ENCODE measurements around the gene OR2V2. TPM values are rescaled to one million over a fixed set of nuclear protein-coding genes. Genes with fewer than 3 reads are reported as not detected.
"Not testable (repeated sequence)": the region's sequence is repeated elsewhere in the genome, so short reads cannot be mapped to it uniquely, and the experiment has no call there.

The OR2V2 gene
- total RNA-seq, 2 experiments from 2014 or later: not detected

- POLR2A ChIA-PET: interaction anchor here (0.8 kb wide), 1 partner anchor 289 kb away, joined by 3 read pairs; no protein-coding TSS in a partner anchor
- peaks cover 0 to 14% of the 10 kb centered on the region in 2 experiments for H3K9me3 ChIP-seq (ENCODE audit: control insufficient read depth in 1 of 2, insufficient read depth in 1 of 2, low read length in 2 of 2)
- Mint-ChIP-seq H3K36me3 (ENCODE audit: low read depth) (peaks cover 9% of the 10 kb centered on the region), H3K4me1 (ENCODE audit: low read depth) (peaks cover 23% of the 10 kb centered on the region), H3K27ac (no peak overlapping the region), H3K4me3 (peak overlapping the region; percentile 57), H3K9me3 (no peaks in the 10 kb centered on the region), H3K27me3 (peaks cover 37% of the 10 kb centered on the region)
- H3K27ac ChIP-seq (ENCODE audit: low read depth in 1 of 2, low read length in 2 of 2): no peak overlapping the region
- H3K36me3 ChIP-seq (ENCODE audit: insufficient read depth, low read length): no peaks in the 10 kb centered on the region
- H3K4me1 ChIP-seq (ENCODE audit: insufficient read depth, low read length): peaks cover 7% of the 10 kb centered on the region
- no peak for ATAC-seq (ENCODE audit: poor library complexity)
- intact Hi-C loops (cut with DNase I, micrococcal nuclease): no loop called here
- CTCF ChIA-PET: no interaction called here
- no peak for DNase-seq
- peaks cover 21 to 24% of the 10 kb centered on the region in 2 experiments for H3K27me3 ChIP-seq (ENCODE audit: control insufficient read depth in 1 of 2, insufficient read depth in 2 of 2, low read length in 2 of 2)
- H3K4me3 ChIP-seq (ENCODE audit: low read length): no peak overlapping the region
- no peak for TF ChIP-seq CTCF (IDR thresholded peaks at IDR 0.05)
Observed at GRCh38 chr5:181099602-181100086, 47.7 kb upstream of the OR2V2 start.

- Mint-ChIP-seq H3K36me3 (ENCODE audit: low read depth) (peaks cover 9% of the 10 kb centered on the region), H3K9me3 (no peaks in the 10 kb centered on the region), H3K4me1 (ENCODE audit: low read depth) (peaks cover 23% of the 10 kb centered on the region), H3K4me3 (peak overlapping the region; percentile 57), H3K27me3 (peaks cover 37% of the 10 kb centered on the region), H3K27ac (no peak overlapping the region)
- POLR2A ChIA-PET: no interaction called here
- no peak overlapping the region for H3K27ac ChIP-seq (ENCODE audit: low read depth in 1 of 2, low read length in 2 of 2)
- H3K27me3 ChIP-seq (ENCODE audit: control insufficient read depth in 1 of 2, insufficient read depth in 2 of 2, low read length in 2 of 2): peaks cover 23 to 29% of the 10 kb centered on the region in 2 experiments
- peaks cover 7% of the 10 kb centered on the region for H3K4me1 ChIP-seq (ENCODE audit: insufficient read depth, low read length)
- intact Hi-C loops (cut with DNase I, micrococcal nuclease): no loop called here
- H3K9me3 ChIP-seq (ENCODE audit: control insufficient read depth in 1 of 2, insufficient read depth in 1 of 2, low read length in 2 of 2): peaks cover 0 to 14% of the 10 kb centered on the region in 2 experiments
- CTCF ChIA-PET: no interaction called here
- DNase-seq (no peak), ATAC-seq (ENCODE audit: poor library complexity) (no peak)
- no peak overlapping the region for H3K4me3 ChIP-seq (ENCODE audit: low read length)
- no peaks in the 10 kb centered on the region for H3K36me3 ChIP-seq (ENCODE audit: insufficient read depth, low read length)
- no peak for TF ChIP-seq CTCF (IDR thresholded peaks at IDR 0.05)
Observed at GRCh38 chr5:181100121-181100875, 47.1 kb upstream of the OR2V2 start.

- H3K4me3 Mint-ChIP-seq; H3K27ac ChIP-seq (ENCODE audit: low read depth in 1 of 2, low read length in 2 of 2); H3K27ac Mint-ChIP-seq; H3K36me3 Mint-ChIP-seq (ENCODE audit: low read depth); H3K9me3 Mint-ChIP-seq; POLR2A ChIA-PET; CTCF ChIA-PET; H3K4me3 ChIP-seq (ENCODE audit: low read length); DNase-seq; H3K4me1 ChIP-seq (ENCODE audit: insufficient read depth, low read length); ATAC-seq (ENCODE audit: poor library complexity); intact Hi-C loops (cut with DNase I, micrococcal nuclease); H3K36me3 ChIP-seq (ENCODE audit: insufficient read depth, low read length): not testable (repeated sequence)
- peaks cover 23% of the 10 kb centered on the region for H3K4me1 Mint-ChIP-seq (ENCODE audit: low read depth)
- H3K27me3 Mint-ChIP-seq: peaks cover 45% of the 10 kb centered on the region
- H3K9me3 ChIP-seq (ENCODE audit: control insufficient read depth in 1 of 2, insufficient read depth in 1 of 2, low read length in 2 of 2): peaks cover 0 to 14% of the 10 kb centered on the region in 2 experiments
- H3K27me3 ChIP-seq (ENCODE audit: control insufficient read depth in 1 of 2, insufficient read depth in 2 of 2, low read length in 2 of 2): peaks cover 26 to 37% of the 10 kb centered on the region in 2 experiments
Observed at GRCh38 chr5:181101030-181101641, 46.2 kb upstream of the OR2V2 start.

GRCh38 chr5:181101930-181102674, 45.3 kb upstream of the OR2V2 start:
- CTCF ChIA-PET; DNase-seq; ATAC-seq (ENCODE audit: poor library complexity); H3K4me1 ChIP-seq (ENCODE audit: insufficient read depth, low read length); H3K36me3 Mint-ChIP-seq (ENCODE audit: low read depth); H3K4me3 Mint-ChIP-seq; H3K27ac Mint-ChIP-seq; H3K4me3 ChIP-seq (ENCODE audit: low read length); H3K27ac ChIP-seq (ENCODE audit: low read depth in 1 of 2, low read length in 2 of 2); intact Hi-C loops (cut with DNase I, micrococcal nuclease); POLR2A ChIA-PET; H3K9me3 Mint-ChIP-seq; H3K36me3 ChIP-seq (ENCODE audit: insufficient read depth, low read length): not testable (repeated sequence)
- Mint-ChIP-seq H3K27me3 (peaks cover 51% of the 10 kb centered on the region), H3K4me1 (ENCODE audit: low read depth) (peaks cover 23% of the 10 kb centered on the region)
- Histone ChIP-seq H3K9me3 (ENCODE audit: control insufficient read depth in 1 of 2, insufficient read depth in 1 of 2, low read length in 2 of 2) (peaks cover 0 to 17% of the 10 kb centered on the region in 2 experiments), H3K27me3 (ENCODE audit: control insufficient read depth in 1 of 2, insufficient read depth in 2 of 2, low read length in 2 of 2) (peaks cover 31 to 44% of the 10 kb centered on the region in 2 experiments)

GRCh38 chr5:181104259-181104568, 43.2 kb upstream of the OR2V2 start:
- H3K4me3 ChIP-seq (ENCODE audit: low read length); H3K4me1 ChIP-seq (ENCODE audit: insufficient read depth, low read length); POLR2A ChIA-PET; DNase-seq; ATAC-seq (ENCODE audit: poor library complexity); H3K27ac ChIP-seq (ENCODE audit: low read depth in 1 of 2, low read length in 2 of 2); intact Hi-C loops (cut with DNase I, micrococcal nuclease); H3K36me3 Mint-ChIP-seq (ENCODE audit: low read depth); H3K27ac Mint-ChIP-seq; CTCF ChIA-PET; H3K9me3 Mint-ChIP-seq; H3K36me3 ChIP-seq (ENCODE audit: insufficient read depth, low read length): not testable (repeated sequence)
- Mint-ChIP-seq H3K27me3 (peaks cover 66% of the 10 kb centered on the region), H3K4me3 (peak overlapping the region; percentile 76), H3K4me1 (ENCODE audit: low read depth) (peaks cover 18% of the 10 kb centered on the region)
- Histone ChIP-seq H3K9me3 (ENCODE audit: control insufficient read depth in 1 of 2, insufficient read depth in 1 of 2, low read length in 2 of 2) (peaks cover 0 to 19% of the 10 kb centered on the region in 2 experiments), H3K27me3 (ENCODE audit: control insufficient read depth in 1 of 2, insufficient read depth in 2 of 2, low read length in 2 of 2) (peaks cover 40 to 60% of the 10 kb centered on the region in 2 experiments)
